Ascending aorta (tissue), 2 donors: ENCODE data around the gene RALGAPA2. TPM values are rescaled to one million over a fixed set of nuclear protein-coding genes. Genes with fewer than 3 reads are reported as not detected.
"Not testable (repeated sequence)": the region's sequence is repeated elsewhere in the genome, so short reads cannot be mapped to it uniquely, and the experiment has no call there.

Source experiments
- DNase-seq, 2 donors: peaks; one replicate each; pipeline ENCODE4 v3.0.0-alpha.2; 2019; ENCODE audit warnings: low spot score in 2 of 2
- H3K27ac ChIP-seq, 2 donors: fragments of 200-600 bp; sonication (generic); one replicate each; pipeline ENCODE4 v1.5.1; 2016 to 2017; ENCODE audit warnings: mild to moderate bottlenecking in 1 of 2
- H3K27me3 ChIP-seq: fragments of 200-600 bp; sonication (generic); one replicate; pipeline ENCODE4 v1.5.1; 2017
- H3K36me3 ChIP-seq, 2 donors: fragments of 200-600 bp; sonication (generic); one replicate each; pipeline ENCODE4 v1.5.1; 2016
- H3K4me1 ChIP-seq, 2 donors: fragments of 200-600 bp; sonication (generic); one replicate each; pipeline ENCODE4 v1.5.1; 2016 to 2017; ENCODE audit warnings: mild to moderate bottlenecking in 1 of 2
- H3K4me3 ChIP-seq, 2 donors: fragments of 200-600 bp; sonication (generic); one replicate each; pipeline ENCODE4 v1.5.1; 2016 to 2017; ENCODE audit warnings: mild to moderate bottlenecking in 1 of 2
- H3K9me3 ChIP-seq, 2 donors: fragments of 200-600 bp; sonication (generic); one replicate each; pipeline ENCODE4 v1.5.1; 2016
- CTCF ChIP-seq, 3 experiments: fragments of 200-600 bp in 2 of 3; fragments of 450-650 bp in 1 of 3; sonication (generic) in 2 of 3; IDR thresholded peaks; one replicate each; pipeline ENCODE4 v1.5.1; 2016 to 2019; ENCODE audit warnings: antibody characterized with exemption in 3 of 3, mild to moderate bottlenecking in 1 of 3, moderate library complexity in 1 of 3
- intact Hi-C: fragments of 100-400 bp; cut with DNase I; formaldehyde crosslinking; loops from one replicate; pipeline ENCODE4 v1.15.1; 2023
- total RNA-seq: library from RNA; depleted of rRNA; stranded (reverse); fragments of >200 nt; gene quantifications from one replicate; pipeline ENCODE4 v1.1.0, GENCODE V29; 2016

RALGAPA2 gene
- total RNA-seq, 1 donor from 2014 or later: 68.9 TPM

GRCh38 chr20:20362774-20363433 lies 349.5 kb downstream of the RALGAPA2 start:
- H3K27ac ChIP-seq: no peak overlapping the region
- H3K27me3 ChIP-seq: peaks cover 19% of the 10 kb centered on the region
- no peak for TF ChIP-seq CTCF (IDR thresholded peaks at IDR 0.05)
- peaks cover 2 to 9% of the 10 kb centered on the region in 2 donors for H3K4me1 ChIP-seq
- DNase-seq: no peak
- no peaks in the 10 kb centered on the region for H3K9me3 ChIP-seq
- H3K4me3 ChIP-seq: no peak overlapping the region
- intact Hi-C loops: loop anchor here (10.0 kb wide), 1 partner anchor 278 kb away; no protein-coding TSS in a partner anchor
- H3K36me3 ChIP-seq: no peaks in the 10 kb centered on the region

GRCh38 chr20:20360464-20360863 lies 352.0 kb downstream of the RALGAPA2 start:
- no peaks in the 10 kb centered on the region for H3K36me3 ChIP-seq
- H3K27me3 ChIP-seq: peaks cover 13% of the 10 kb centered on the region
- TF ChIP-seq CTCF (IDR thresholded peaks at IDR 0.05): peak; percentile 39 to 64 (median 62)

GRCh38 chr20:20359628-20360027 lies 352.8 kb downstream of the RALGAPA2 start:
- Histone ChIP-seq H3K9me3 (no peaks in the 10 kb centered on the region), H3K4me1 (peaks cover 0 to 2% of the 10 kb centered on the region in 2 donors), H3K4me3 (no peak overlapping the region), H3K36me3 (no peaks in the 10 kb centered on the region), H3K27ac (no peak overlapping the region), H3K27me3 (peaks cover 8% of the 10 kb centered on the region)
- no peak for TF ChIP-seq CTCF (IDR thresholded peaks at IDR 0.05)
- DNase-seq: no peak
- intact Hi-C loops: loop anchor here (10.0 kb wide), 1 partner anchor 275 kb away; no protein-coding TSS in a partner anchor

More at GRCh38 chr20:20360464-20360863, 352.0 kb downstream of the RALGAPA2 start:
- Histone ChIP-seq H3K27ac (no peak overlapping the region), H3K9me3 (no peaks in the 10 kb centered on the region), H3K4me1 (peaks cover 0 to 2% of the 10 kb centered on the region in 2 donors), H3K4me3 (no peak overlapping the region)
- no peak for DNase-seq
- intact Hi-C loops: loop anchor here (10.0 kb wide), 1 partner anchor 276 kb away; no protein-coding TSS in a partner anchor

- H3K4me3 ChIP-seq: no peak overlapping the region
- intact Hi-C loops: no loop called here
- TF ChIP-seq CTCF (IDR thresholded peaks at IDR 0.05): no peak
- no peak overlapping the region for H3K27ac ChIP-seq
- H3K9me3 ChIP-seq: no peaks in the 10 kb centered on the region
- no peaks in the 10 kb centered on the region for H3K36me3 ChIP-seq
- DNase-seq: no peak
- peaks cover 0 to 2% of the 10 kb centered on the region in 2 donors for H3K4me1 ChIP-seq
- H3K27me3 ChIP-seq: no peaks in the 10 kb centered on the region
Observed at GRCh38 chr20:20358801-20359200, 353.6 kb downstream of the RALGAPA2 start.

GRCh38 chr20:20355503-20355902 lies 356.9 kb downstream of the RALGAPA2 start:
- H3K36me3 ChIP-seq, intact Hi-C loops, H3K4me3 ChIP-seq, H3K27ac ChIP-seq, H3K9me3 ChIP-seq, H3K4me1 ChIP-seq, H3K27me3 ChIP-seq, DNase-seq: not testable (repeated sequence)

- no peak overlapping the region for H3K4me3 ChIP-seq
- H3K27me3 ChIP-seq: no peaks in the 10 kb centered on the region
- no peak overlapping the region for H3K27ac ChIP-seq
- no peaks in the 10 kb centered on the region for H3K36me3 ChIP-seq
- no peak for DNase-seq
- H3K4me1 ChIP-seq: no peaks in the 10 kb centered on the region
- TF ChIP-seq CTCF (IDR thresholded peaks at IDR 0.05): no peak
- no peaks in the 10 kb centered on the region for H3K9me3 ChIP-seq
- intact Hi-C loops: no loop called here
Observed at GRCh38 chr20:20353576-20353975, 358.9 kb downstream of the RALGAPA2 start.
